NCI-H2171 (cell line): ENCODE data around the gene MESP1.
A peak's percentile ranks its signal among the peaks of the same experiment; 100 is the strongest.
"Not testable (repeated sequence)": the region's sequence is repeated elsewhere in the genome, so short reads cannot be mapped to it uniquely, and the experiment has no call there.

Source experiments
- DNase-seq: peaks from one replicate; lab custom pipeline; 2025; lab: John Stamatoyannopoulos, UW

MESP1 gene, protein sequence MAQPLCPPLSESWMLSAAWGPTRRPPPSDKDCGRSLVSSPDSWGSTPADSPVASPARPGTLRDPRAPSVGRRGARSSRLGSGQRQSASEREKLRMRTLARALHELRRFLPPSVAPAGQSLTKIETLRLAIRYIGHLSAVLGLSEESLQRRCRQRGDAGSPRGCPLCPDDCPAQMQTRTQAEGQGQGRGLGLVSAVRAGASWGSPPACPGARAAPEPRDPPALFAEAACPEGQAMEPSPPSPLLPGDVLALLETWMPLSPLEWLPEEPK

GRCh38 chr15:89750560-89751542 lies at the start of gene MESP1:
TSS of gene MESP1 (minus strand) at chr15:89751249. CDS start at chr15:89751231, 18 bp downstream.
- peak; percentile 78 for DNase-seq

- no peak for DNase-seq
Measured at GRCh38 chr15:89799918-89800498, 49.0 kb upstream of the MESP1 start.

DNA sequence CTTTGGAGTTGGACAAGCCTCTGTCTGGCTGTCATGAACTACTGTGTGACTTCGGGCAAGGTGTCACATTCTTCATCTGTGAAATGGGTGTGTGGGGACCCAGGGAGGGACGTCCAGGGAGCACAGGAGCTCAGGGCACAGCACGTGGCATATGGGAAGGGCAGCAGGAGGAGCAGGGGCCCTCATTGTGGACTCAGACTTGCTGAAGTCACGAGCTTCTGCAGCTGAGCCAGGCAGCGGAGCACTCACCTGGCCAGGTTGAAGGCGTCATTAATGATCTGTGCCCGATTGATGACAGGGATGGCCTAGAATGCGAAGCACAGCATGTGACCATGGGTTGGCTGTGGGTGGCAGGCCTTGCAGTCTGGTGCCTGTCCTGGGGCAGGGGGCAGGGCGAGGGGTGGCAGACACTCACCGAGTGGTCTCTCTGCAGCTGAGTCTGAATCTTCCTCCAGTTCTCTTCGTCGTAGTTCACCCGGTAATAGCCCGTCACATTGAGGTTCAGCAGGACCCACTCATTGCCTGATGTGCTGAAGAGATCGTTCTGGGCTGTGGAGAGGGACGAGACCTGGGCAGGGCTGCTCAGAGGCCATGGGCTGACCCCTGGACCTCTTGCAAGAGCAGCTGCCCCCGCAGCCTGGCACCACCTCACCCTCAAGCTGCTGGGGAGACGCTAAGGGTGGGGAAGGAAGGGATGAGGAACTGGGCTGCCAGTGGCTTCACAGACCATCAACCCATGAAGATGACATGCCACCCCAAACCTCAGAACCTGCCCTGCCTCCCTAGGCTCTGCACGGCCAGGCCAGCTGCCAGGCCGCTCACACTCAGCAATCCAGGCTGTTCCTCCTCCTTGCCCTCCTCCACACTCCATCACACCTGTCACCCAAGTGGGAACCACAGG lies 48.2 kb upstream of the MESP1 start:
- no peak for DNase-seq

- DNase-seq: no peak
Measured at GRCh38 chr15:89797678-89798201, 46.7 kb upstream of the MESP1 start.

- DNase-seq: no peak
Measured at GRCh38 chr15:89795996-89796395, 44.9 kb upstream of the MESP1 start.

DNA sequence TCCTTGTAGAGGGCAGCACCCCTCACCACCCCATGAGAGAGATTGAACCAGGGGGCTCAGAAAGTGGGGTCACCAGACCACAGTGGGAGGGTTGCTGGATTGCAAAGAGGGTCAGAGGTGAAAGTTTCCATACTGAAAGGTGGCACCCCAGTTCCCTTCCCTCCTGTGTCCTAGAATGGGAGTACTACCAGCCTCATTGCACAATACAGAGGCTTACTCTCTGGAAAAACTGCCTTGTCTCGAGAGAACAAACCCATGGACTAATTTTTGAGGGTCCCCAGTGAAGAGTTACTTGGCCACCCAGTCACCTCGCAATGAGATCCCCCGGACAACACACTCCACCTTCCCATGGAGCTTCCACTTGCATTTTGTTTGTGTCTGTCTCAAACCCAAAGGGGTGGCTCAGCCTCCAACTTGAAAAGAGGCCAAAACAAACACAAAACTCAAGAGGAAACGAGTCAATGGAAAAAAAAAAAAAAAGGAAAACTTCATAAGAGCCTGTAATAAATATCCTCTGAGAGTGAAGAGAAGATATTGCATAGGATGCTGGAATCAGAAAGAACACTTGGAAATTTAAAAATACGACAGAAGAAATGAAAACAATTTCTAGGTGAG lies 43.7 kb upstream of the MESP1 start:
- DNase-seq: no peak

DNA sequence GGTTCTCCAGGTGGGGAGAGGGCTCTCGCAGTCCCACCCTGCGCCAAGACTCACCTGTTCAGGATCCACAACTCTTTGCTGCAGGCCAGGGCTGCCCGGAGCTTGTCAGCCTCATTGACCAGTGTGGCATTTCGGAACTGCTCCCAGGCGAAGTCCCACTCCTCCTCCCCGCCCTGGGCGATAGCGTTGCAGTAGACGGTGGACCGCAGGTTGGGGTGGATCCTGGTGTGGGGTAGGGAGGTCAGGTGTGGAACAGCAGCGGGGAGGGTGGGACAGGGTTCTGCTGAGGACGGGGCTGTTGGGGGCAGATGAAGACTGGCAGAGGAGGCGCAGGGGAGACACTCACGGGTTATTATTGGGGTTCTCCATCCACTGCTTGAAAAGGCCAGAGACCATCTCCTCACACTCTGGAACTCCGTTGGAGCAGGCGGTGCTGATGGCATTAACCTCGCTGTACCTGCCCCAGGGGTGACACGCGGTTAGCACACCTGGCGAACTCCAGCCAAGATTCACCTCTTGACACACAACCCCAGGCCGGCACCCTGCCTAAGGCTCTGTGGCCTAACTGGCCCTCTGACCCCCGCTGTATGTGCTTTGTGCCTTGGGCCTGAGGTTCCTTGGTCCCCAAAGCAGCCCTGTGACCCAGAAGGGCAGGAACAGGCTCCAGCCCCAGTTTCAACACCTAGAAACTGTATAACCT lies 41.2 kb upstream of the MESP1 start:
- no peak for DNase-seq

- DNase-seq: no peak
Measured at GRCh38 chr15:89790661-89791060, 39.6 kb upstream of the MESP1 start.

DNA sequence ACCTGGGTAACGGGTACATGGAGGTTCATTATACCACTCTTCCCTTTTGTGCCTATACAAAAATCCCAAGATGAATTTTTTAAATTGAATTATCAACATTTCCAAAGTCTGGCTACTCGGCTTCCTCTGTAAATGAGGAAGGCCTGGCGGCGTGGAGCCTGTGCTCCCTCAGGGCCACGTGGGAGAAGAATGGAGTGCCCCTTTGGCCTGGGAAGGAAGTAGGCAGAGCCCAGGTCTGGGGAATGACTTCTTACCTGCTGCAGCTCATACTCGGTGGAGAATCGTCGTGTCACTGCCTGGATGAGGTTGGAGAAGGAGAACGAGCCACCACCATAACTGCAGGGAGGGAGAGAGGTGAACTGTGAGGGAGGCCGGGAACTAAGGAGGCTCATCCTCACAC lies 39.2 kb upstream of the MESP1 start:
- DNase-seq: no peak

- DNase-seq: not testable (repeated sequence)
Measured at GRCh38 chr15:89788585-89788984, 37.5 kb upstream of the MESP1 start.

DNA sequence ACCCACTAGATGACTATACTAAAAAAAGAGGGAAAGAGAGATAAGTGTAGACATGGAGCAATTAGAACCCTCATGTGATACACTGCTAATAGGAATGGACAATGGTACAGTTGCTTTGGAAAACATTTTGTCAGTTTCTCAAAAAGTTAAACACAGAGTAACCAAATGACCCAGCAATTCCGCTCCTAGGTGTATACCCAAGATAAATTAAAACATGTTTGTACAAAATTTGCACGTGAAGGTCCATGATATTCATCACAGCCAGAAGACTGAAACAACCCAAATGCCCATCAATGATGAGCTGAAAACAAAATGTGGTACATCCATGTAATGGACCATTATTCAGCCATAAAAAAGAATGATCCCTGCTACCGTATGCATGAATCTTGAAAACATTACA lies 36.9 kb upstream of the MESP1 start:
- DNase-seq: no peak

GRCh38 chr15:89785774-89786140 lies 34.7 kb upstream of the MESP1 start:
- no peak for DNase-seq

- DNase-seq: no peak
Measured at GRCh38 chr15:89785064-89785773, 34.2 kb upstream of the MESP1 start.

GRCh38 chr15:89784686-89784960 lies 33.6 kb upstream of the MESP1 start:
- no peak for DNase-seq

DNA sequence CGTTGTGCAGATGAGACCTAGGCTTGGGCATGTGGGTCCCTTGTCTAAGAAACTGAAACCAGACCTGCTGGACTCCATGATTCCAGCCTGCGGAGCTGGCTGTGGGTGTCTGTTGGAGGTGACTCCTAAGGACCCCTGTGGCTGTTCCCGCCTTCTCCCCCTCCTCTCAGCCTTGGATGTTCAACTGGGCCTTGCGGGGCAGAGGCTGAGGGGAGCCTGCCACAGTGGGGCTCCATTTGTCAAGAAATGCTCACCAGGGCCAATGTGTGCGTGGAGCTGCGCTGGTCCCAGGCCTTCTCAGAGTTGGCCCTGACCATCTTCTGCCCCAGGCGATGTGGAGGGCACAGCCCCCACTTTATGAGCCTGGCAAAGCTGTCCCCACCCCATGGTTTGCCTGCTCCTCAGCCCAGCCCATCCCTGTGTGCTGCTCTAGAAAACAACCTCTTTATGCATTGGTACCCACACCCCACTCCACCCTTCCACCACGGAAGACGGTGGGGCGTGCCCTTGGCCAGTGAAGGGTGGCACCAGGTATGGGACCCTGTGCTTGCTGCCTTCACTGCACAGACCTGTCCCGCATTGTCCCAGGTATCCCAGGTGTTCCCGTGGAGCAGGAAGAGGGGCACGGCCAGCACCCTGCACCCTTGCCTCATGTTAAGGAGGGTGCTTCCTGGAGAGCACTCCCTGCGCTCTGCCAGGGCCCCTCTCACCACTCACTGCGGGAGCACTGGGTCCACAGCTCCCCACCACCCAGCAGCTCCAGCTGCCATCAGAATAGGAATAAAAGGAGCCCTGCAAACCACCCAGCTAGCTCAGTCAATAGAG lies 33.0 kb upstream of the MESP1 start:
- no peak for DNase-seq

DNA sequence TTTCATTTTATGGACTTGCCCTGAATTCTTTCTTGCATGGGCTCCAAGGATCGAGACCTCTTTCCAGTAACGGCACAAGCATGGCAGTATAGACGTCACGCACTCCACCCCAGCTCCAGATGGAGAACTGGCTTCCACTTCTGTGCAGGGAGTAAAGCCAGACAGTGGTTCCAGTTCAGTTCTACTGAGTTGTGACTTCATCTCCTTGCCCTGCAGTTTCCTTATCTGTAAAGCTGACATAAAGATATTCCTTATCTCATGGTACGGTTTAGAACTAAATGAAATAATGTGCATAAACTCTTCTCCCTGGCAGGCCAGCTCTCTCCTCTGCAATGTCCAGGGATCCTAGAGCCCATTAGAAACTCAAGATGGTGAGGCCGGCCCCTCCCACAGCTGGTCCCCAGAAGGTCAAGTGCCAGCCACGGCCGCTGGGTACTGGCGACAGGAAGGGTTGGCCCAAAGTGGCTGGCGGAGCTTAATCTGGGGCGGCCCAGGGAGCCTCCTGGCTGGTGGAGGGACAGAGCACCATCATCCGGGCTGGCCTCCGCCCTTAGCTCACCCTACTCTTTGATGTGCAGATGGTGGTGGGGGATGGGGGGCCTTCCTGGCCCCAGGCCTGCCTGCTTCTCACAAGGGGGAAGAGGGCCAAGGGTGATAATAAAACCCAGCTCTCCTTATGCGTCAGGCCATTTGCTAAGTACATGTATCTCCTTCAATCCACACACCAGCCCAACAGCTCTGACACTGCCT lies 32.2 kb upstream of the MESP1 start:
- DNase-seq: no peak

DNA sequence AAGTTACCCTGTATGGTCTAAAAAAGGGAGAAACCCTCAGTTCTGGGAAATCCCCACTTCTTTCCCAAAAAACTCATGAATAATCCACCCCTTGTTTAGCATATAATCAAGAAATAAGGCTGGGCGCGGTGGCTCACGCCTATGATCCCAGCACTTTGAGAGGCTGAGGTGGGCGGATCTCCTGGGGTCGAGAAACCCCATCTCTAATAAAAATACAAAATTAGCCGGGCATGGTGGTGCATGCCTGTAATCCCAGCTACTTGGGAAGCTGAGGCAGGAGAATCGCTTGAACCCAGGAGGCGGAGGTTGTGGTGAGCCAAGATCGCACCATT lies 31.5 kb upstream of the MESP1 start:
- not testable (repeated sequence) for DNase-seq

GRCh38 chr15:89781891-89782618 lies 31.0 kb upstream of the MESP1 start:
- no peak for DNase-seq
